ENCODE results near the gene MVB12B.

The MVB12B gene

GRCh38 chr9:126436545-126437267, 110.1 kb downstream of the MVB12B start:
- DNase-seq = peak; percentile 58

DNA sequence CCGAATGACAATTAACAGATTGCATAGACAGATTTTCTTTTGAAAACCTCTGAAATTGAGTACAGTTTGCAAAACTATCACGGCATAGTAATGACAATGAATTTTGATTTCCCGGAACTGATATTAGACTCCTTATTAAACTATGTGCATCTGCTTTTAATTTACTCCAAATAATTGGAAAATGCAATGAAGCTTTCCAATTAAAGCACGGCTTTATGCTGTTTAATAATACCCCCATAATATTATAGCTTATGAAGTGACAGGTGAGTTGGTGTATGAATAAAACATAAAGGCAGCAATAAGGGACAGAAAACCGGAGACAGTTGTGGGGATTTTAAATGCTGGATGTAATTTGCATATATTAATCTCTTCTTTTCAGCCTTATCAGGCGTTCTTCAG, 110.6 kb downstream of the MVB12B start:
- no peak for DNase-seq

DNA sequence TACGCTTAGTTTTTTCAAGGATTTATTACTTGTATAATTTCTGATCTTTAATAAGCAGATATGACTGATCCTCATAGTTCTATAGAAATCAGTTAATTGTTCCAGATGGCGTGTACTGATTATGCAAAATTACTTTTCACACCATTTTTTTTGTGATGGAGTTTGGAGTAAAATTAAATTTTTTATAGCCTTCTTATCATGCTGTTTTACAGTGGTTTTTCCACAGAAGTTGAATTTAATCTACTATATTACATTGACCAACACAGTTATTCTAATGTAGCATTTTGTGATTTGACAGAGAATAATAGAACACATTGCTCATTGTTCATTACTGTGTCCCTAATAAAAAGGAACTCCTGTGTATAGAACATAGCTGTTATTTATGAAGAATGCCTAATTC, 111.1 kb downstream of the MVB12B start:
- no peak for DNase-seq

DNA sequence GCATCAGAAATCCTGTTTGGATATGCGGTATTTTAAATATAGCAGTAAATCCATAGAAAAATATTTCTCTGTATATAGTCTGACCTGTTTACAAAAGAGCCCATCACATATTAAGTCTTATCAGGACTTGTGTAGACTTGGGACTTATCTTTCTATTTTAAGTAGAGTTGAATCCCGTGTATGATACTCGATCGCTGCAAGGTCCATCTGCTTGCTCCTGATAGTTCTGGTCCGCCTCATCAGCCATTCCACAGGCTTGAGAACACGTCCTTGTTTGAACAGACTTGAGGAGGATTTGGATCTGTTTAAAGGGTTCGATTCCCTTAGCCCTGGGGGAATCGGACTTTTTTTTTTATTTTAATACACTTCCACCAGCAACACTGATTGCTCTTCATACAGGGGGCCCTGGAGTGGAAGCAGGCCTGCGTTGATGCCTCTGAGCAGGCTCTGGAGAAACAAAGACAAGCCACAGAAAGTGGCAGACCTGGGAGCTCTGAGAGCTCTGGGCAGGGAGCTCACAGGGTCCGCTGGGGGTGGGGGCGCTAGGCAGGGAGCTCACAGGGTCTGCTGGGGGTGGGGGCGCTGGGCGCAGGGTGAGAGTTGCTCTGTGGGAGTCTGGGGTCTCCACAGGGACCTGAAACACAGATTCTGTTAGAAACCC, 112.2 kb downstream of the MVB12B start:
- DNase-seq = no peak

DNA sequence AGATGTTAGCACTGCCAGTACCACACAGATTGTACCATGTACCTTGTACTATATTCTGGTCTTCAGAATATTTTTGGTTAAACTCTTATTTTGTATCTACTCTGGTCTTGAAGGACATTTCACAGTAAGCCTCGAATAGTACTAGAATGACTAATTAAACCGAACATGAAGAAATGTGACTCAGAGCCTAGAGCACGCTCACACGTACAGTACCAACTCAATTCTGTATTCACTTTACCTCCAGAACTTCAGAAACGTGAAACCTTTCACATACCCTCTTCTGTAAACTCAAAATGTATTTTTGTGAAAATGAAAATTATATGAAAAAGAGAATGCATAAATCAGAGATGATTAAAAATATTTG, 112.8 kb downstream of the MVB12B start:
- DNase-seq = peak; percentile 69

DNA sequence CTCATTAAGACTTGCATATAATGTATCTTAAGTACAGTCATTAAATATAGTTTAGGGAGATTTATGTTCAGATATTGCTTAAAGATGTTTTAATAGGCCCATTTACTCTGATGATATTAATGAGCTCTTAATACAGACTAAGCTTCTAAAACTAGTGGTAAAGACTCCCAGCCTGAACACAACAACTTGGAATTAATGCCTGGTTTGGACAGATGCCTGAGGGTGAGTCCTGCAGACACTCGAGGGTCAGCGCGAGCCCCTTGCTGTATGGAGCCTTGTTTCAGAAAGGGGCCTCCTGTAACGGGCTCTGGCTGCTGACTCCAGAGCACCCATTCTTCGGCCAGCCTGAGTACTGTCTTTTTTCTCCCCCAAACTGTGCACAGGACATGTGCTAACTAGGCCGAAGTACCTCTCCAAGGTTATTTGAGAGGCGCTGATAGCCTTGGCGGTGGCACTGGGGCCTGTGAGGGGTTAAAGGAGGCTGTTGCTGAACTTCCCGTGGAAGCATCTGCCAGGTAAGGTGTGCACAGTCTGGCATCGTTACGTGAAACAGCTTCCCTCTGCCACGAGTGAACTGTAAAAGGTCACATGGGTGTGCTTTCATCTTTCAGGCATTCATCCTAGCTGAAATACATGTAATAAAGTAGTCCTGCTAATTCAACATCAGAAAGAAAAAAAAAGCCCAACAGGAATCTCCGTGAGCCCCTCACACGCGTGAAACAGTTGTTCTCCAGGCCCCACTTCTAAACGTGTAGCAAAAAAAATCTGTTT, 113.4 kb downstream of the MVB12B start:
- DNase-seq = no peak

DNA sequence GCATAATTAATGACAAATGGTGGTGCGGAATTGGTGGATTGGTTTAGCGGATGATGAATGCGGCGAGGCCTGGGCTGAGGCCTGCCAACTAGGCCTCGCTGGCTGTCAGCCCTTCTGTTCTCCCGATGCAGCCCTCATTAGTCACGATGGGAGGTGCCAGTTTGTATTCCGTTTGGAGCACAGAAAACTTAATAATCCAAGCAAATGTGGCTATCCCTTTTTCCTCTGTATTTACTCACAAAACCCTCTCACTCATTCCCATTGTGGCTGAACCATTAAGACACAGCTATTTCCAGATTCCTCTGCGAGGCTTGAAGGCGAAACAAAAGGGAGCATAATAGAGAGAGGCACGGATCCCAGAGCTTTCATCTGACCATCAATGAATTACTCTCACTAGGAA, 114.3 kb downstream of the MVB12B start:
- DNase-seq = peak; percentile 25

DNA sequence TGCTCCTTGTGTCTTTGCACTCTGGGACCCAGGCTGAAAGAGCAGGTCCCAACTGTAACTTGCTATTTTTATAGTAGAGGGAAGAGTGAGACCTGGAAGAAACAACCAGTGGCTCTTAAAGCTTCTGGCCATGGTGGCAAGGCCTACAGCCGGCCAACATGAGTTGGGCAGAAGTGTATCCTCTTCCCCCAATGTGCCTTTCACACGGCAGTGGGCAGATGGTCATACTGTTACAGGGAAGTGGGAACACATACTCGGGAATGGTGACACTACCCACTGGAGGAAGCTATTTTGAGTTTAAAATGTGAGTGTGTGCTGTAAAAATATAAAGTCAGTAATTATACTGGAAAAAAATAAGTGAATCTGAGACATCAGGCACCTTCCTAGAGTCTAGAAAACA, 116.0 kb downstream of the MVB12B start:
- no peak for DNase-seq

GRCh38 chr9:126443144-126443543, 116.5 kb downstream of the MVB12B start:
- no peak for DNase-seq

DNA sequence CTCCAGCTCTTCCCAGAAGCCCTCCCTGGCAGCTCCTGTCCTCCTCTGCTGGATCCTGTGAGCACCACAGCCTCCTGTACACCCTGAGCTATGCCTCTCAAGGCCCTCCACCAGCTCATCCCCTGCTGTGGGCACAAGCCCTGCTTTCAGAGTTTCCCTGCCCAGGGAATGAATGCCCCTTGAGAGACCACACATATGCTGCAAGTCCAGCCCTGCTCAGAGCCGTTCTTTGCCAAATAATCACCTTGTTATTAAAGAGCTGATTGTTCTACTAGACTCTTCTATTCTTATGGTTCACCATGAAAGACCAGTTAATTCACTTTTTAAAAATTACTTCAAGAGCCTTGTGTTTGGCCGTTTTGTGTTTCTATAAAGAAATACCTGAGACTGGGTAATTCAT, 121.5 kb downstream of the MVB12B start:
- no peak for DNase-seq

DNA sequence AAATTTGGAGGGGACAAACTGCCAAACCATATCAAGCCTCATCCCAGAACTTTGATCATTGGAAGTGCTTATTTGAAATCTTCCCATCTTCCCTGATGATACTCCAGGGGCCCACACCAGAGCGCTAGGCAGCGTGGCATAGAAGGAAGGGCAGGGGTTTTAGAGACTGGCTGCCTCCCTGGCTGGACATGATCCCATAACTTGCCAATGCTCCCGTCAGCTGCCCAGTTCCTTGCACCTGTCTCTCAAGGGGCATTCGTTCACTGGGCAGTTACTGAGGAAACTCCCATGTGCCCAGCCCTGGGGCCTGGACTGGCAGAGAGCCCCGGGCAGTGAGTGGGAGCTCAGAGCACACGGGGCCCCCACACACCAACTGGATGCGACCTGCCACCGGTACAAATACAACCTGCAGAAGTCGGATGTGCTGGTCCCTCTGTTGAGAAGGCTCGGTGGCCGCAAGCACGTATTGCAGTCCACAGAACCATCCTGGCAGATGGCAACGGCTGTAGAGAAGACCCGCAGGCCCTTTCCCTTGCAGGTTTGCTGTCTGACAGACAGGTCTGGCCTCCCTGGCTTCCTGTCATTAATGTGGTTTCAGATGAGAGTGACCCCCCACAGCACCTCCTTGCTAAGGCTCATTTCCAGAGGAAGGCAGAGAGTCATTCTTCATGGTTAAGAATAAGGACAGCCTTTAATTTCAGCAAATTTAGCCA, 122.4 kb downstream of the MVB12B start:
- no peak for DNase-seq

DNA sequence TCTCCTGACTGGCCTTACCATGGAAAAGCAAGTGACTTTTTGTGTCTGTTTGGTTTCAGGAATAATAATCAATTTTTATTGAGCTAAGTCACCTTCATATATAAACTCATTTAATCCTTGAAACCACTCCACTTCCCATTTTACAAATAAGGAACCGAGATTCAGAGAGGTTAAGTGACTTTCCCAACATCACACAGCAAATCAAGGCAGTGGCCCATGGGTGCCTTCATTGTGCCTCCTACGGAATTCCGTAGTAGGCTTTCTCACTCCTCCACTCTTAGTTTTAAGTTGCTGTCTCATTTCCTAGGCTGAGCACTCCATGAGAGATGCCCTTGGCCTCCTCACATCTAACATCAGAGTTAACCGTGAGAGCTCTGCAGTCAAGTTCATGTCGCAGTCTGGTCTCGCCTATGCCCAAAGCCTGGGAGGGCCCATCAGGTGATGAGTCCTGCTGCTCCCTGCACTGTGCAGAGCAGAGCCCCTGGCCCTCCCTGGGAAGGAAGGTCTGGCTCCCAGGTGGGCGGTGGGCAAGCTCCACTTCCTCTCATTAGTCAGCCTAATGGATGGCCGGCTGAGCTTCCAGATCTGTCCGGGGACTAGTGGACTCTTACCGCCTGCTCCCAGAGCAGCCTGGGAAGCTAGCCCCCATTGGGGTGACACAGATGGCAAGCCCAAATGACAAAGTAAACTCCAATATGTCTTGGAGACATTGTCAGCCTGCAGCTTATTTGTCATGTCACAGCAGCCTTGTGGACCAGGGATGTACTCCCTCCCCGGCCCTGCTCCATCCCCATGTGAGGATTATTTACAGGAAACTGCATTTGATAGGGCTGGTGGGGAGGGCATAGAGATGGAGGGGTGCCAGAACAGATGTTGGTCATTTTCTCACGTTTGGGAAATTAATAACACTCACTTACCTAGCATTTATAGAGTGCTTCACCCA, 123.4 kb downstream of the MVB12B start:
- no peak for DNase-seq

DNA sequence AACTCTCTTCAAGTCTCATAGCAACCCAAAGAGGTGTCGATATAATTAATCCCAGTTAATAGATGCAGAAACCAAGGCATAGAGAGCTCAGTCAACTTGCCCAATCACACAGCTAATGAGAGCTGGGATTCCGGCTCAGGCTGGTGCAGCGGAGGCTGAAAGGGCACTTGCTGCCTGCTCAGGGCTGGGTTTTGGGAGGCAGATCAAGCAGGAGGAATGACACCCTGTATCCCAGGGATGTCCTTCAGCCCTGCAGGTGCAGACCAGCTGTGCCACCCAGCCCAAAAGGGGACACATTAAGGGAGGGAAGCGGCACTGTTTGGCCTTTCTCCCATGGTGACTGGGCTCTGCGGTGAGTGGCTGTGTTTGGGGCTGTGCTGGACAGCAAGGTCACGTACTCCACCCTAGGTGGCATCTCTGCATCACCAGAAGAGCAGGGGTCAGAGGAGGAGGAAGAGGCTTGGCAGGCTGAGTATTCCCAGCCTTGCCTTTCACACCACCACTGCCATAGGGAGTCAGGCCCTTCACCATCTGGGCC, 124.1 kb downstream of the MVB12B start:
- no peak for DNase-seq

DNA sequence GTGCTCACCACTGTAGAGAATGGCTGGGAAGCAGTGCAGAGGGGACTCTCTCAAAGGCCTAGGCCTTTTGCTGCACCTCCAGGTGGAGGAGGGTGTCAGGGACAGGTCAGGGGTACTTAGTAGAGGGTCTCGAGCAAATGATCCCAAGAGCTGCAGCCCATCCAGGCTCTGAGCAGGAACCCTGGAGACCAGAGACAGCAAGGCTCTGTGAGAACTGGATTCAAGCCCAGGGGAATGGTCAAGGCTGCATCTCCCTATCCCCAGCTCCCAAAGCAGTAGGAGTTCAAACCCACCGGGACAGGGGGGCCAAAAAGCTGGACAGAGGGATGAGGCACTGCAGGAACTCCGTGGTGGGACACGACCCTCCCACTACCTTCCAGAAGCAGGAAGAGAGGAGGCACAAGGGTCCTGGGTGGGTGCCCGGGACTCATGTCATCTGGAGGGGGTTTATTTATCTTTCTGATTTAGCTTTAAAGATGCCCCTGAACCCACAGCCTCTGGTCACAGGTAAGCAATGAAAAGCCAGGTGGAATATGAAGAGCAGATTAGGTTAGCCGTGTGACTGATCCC, 124.8 kb downstream of the MVB12B start:
- DNase-seq = no peak

DNA sequence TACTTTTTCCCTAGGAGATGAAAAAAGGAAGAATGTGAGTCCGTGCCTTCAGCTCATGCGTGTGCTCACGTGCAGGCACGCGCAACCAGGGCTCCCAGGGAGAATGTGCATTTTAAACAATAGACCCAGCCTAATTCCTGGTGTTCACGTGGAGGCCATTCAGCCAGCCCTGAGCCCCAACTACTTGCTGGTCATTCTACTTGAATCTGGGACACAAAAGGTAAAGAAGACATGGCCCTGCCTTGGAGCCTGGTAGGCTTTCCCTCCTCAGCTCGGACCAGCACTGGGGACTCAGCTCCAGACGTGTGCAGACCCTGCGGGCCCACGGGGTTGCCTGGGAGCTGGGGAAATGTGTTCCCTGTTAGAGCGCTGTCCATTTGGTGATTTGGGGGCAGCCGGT, 125.5 kb downstream of the MVB12B start:
- no peak for DNase-seq

GRCh38 chr9:126453156-126453963, 126.7 kb downstream of the MVB12B start:
- DNase-seq = no peak

DNA sequence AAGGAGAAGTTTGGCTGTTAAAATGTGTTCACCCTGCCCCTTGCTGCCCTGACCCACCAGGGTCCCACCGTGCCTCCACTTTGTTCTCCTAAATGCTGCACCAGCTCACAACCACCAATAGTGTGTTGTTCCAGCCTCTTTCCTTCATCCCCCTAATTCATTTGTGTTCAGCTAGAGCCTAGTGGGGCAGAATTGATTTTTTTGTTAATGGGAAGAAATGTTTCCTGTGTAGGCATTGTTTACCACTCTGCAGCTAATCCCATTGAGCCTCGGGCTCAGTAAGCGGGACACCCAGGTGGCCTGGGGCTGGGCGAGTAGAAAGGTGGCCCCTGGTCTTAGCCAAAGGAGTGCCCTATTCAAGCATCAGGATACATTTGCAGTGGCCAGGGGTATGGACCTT, 127.6 kb downstream of the MVB12B start:
- DNase-seq = no peak

DNA sequence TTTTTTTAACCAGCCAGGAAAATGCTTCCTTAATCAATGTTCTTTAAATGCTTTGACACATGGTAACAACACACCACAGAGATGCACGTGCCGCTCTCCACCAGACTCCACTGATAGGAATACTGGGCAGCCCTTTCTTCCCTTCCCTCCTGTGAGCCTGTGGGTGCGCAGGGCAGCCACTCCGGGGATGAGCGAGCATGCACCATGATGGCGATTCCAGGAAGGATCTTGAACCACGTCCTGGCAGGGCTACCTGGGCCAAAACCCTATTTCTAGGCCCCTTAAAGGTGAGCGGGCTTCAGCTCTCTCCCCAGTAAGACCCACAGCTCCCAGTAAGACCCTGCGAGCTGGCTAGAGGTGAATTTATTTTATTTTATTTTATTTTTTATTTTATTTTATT, 128.2 kb downstream of the MVB12B start:
- DNase-seq = no peak

GRCh38 chr9:126456441-126457174, 130.0 kb downstream of the MVB12B start:
- no peak for DNase-seq

DNA sequence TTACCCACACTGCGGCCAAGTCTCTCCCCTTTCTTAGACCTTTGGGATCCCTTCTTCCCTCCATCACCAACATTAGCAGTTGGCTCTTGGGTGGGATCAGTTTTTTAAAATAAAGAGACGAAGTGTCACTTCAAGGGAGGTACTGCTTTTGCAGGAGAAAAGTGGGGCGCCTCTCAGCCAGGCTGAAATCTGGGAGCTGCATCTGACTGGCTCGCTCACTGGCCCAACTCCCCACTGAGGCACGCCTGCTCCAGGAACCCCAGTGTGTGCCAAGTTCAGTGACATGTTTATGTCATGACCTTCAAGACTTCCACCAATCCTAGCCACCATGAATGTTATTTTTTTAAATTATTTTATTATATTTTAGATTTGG, 130.5 kb downstream of the MVB12B start:
- no peak for DNase-seq
